NCI-H2227 (cell line): Measurements from ENCODE around the gene NSUN2.

Experiments used
- DNase-seq: peaks from one replicate; lab custom pipeline; 2025; ENCODE audit not compliant: unreplicated experiment; lab: John Stamatoyannopoulos, UW

The NSUN2 gene

DNA sequence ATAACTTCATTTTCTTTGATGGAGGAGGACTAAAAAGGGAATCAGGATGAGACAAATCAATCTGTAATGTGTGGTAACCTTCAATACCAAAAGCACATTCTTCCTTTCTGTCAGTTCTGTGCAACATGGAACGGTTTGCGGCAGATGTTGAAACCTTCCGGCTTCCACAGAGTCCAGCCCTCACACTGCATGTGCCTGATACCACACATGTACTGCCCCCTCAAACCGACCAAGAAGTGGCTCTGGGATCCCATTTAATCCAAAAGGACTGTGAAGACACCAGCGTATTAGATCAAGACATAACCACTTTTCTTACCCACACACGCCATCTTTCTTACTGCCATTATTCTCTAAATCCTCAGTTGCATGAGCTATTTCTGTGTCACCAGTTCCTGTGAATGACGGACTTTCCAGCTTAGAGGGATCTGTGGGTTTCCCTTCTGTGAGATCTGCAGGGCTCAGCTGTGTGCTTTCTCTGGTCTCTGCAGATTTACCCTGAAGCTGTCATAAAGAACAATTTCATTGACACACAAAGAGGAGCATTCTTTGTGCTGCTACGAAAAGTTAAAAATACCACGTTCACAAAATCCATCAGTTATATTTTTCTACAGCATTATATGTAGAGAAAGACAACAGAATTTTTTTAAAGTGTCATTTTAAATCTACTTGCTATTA lies 25.8 kb downstream of the NSUN2 start:
- no peak for DNase-seq

DNA sequence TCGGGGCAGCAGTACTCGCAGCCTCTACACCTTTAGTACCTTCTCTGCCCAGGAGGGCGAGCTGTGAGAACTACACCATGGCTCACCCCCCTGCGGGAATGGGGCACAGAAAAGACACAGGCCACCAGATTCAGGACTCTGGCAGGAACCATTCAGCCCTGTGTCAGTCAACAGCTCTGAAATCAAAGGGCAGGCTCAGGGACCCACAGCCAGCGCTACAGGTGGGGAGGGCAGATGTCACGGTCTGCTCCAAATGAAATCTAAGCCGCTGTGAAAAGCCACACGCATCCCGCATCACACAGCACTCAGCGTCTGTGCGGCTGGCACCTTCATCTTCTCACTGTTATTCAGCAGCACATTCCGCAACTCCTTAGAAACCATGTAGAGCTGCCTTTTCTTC lies 27.9 kb downstream of the NSUN2 start:
- DNase-seq: no peak

DNA sequence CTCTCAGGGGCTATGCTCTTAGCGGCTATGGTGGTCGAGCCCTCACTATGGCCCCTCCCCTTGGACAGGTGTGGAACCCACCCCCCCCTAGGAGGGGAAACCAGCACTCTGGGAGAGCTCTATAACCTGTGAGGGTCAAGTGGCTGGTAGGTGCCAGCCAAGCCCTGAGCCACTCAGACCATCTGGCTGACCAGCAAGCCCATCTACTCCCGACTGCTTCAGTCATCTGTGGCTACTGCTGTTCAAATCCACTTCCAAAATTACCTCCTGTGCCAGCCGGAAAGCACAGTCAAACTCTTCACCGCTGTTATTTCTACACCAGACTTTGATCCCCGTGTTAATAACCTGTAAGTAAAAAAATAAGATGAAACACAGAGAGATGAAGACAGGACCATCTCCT lies 28.5 kb downstream of the NSUN2 start:
- no peak for DNase-seq

DNA sequence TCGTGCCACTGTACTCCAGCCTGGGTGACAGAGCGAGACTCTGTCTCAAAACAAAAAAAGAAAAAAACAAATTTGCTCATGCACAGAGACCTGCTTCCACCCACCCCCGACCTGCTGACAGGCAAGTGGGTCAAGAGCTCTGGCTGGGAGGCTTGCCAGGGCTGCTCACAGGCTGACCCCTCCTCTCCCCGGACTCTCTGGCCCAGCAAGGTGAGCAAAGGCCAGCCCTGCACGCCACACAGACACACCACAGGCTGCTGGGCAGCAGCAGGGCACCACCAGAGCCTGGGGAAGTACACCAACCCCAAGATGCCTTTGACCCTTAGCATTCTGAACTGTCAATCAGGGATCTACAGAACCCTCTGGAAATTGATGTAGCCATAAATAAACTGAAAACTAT lies 29.2 kb downstream of the NSUN2 start:
- no peak for DNase-seq

DNA sequence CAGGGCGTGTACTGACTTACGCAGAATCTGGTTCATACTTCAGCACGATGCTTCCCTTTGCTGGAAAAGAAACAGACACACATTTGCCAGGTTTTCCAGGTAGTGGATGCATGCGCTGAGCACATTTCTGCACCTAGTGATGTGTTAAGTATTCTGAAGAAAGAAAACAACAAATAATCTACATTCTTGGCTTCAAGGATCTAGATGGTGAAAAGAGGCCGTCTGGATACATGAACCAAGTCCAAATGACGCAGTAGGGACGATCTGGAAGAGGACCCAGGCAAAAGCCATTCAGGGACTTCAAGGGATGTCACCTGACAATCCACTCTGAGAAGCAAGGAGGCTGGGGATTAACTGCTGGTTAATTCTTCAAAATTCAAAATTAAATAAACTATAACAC lies 30.4 kb downstream of the NSUN2 start:
- no peak for DNase-seq

DNA sequence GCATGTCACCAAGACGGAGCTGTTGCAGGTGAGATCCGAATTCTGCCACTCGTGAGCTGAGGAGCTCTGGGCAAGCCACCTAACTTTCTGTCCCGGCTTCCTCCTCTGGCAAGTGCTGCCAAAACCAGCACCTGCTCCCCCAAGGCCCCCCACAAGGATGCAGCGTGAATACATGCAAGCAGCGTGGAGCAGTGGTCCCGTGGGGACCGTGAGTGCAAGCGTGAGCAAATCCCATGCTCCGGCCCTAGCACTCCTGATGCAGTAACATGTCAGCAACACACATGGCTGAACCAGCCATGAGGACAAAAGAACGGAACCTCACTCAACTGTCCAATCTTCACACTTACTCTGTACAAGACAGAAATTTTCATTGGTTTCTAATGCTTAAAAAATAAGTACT lies 31.0 kb downstream of the NSUN2 start:
- no peak for DNase-seq

DNA sequence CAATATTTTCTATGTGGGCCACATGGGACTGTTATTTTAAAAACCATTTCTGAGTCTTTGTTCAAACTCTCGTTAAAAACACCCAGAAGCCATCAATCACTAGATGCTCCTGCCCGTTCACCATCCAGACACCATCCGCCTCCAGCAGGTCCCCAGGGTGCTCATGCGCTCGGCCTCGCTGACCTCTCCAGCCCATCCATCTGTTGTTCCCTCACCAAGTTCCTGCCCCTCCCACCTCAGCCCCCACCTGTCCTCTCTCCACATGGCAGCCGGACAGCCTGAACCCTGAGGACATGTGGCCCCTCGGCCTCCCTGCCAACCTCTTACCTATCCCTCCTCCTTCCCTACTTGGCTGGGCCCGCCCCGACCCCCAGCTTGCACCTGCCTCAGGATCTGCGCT lies 31.6 kb downstream of the NSUN2 start:
- DNase-seq: no peak

DNA sequence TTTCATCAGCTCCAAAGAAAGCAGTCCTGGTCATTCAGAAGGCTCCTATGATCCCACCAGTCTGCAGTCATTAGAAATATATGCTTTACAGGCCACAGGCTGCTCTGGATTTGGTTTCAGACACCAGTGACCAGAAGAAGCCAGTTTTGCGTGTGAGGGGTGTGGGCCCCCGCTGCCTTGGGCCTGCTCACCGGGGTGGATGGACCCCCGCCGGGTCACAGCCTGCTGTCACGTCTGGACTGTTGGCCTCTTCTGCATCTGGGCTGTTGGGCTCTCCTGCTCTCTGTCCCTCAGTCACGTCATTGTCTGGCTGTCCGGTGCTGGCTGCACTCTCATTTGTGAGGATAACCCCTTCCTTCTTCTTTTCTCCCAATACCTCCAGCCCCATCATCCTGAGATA lies 33.1 kb downstream of the NSUN2 start:
- DNase-seq: no peak

DNA sequence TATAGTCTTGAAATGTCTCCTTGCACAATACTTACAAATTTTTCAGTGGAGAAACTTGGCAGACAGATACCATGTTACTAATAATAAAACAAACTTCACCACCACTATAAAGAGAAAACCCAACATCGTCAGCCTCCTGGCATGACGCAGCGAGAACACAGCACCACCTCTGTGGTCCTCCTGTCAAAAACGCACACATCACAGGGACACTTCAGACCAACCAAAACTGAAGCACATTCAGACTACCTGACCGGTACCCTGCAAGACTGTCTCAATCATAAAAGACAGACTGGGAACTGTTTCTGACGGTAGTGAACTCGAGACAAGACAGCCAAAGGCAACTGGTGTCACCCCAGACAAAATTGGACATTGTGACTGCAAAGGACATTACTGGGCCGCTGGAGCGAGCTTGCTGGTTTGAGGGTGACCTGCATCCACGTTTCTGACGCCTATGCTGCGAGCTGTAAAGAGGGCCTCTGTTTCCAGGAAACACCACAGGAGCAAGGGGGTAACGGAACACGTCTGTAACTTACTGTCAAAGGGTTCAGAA lies 34.4 kb downstream of the NSUN2 start:
- DNase-seq: no peak

DNA sequence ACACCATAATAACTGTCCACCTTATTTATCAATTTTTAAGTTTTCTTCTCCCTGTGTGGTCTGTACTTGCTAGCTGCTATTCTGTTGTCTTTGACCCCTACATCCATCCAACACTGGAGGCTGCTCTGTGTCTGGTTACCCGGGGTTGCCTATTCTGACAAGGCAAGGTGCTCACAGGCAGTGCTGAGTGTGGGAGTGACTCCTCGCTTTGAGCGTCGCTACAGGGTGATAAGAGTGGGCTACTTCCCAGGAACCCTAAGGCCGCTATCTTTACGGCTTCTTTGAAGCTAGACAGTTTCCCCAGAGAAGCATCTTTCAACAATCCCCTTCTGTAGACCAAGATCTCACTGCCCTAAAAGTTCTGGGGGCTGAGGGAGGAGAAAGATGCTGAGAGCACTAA lies 35.3 kb downstream of the NSUN2 start:
- no peak for DNase-seq

DNA sequence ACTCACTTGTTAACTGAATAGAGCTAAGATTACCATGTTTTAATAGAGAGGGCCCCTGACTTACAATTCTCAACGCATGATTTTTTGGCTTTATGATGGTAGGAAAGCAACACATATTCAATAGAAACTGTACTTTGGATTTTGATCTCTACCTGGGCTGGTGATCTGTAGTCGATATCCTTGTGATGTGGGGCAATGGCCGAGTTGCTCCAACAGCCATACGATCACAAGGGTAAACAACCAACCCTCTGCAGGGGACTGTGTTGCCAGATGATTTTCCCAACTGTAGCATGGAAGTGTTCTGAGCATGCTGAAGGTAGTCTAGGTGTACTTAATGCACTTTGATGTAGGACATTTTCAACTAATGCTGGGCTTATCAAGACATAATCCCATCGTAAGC lies 36.5 kb downstream of the NSUN2 start:
- no peak for DNase-seq

DNA sequence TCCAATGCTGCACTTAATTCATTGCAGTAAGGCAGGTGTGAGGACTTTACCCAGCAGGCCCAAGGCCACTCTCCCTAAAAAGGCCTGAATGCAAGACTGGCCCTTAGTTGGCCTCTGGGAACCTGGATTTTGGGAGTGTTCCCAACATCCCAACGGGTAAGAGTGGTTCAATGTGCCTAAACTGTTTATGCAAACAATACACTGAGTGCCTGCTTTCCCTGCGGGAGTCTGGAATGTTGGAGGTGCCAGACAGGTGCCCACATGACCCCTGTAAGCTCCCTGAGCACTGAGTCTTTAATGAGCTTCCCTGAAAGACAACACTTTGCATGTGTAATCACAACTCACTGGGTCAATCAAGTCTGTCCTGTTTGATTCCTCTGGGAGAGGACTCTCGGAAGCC lies 37.4 kb downstream of the NSUN2 start:
- DNase-seq: no peak

DNA sequence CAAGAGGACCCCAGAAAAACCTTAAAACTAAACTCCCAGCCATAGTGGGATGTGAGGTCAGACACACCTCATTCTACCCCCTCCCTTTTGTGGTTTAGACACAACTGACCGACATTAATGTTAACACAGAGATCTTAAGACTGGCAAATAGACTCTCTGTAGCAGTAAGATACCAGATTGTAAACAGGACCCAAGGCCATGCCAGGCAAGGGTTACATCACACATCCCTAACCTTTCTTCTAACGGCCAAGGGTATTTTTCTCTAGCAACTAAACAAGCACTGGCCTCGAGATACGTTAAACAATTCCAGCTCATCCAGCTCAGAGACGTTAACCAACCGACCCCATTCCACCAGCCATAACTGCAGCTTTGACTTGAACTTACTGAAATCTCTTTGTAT lies 38.8 kb downstream of the NSUN2 start:
- no peak for DNase-seq

DNA sequence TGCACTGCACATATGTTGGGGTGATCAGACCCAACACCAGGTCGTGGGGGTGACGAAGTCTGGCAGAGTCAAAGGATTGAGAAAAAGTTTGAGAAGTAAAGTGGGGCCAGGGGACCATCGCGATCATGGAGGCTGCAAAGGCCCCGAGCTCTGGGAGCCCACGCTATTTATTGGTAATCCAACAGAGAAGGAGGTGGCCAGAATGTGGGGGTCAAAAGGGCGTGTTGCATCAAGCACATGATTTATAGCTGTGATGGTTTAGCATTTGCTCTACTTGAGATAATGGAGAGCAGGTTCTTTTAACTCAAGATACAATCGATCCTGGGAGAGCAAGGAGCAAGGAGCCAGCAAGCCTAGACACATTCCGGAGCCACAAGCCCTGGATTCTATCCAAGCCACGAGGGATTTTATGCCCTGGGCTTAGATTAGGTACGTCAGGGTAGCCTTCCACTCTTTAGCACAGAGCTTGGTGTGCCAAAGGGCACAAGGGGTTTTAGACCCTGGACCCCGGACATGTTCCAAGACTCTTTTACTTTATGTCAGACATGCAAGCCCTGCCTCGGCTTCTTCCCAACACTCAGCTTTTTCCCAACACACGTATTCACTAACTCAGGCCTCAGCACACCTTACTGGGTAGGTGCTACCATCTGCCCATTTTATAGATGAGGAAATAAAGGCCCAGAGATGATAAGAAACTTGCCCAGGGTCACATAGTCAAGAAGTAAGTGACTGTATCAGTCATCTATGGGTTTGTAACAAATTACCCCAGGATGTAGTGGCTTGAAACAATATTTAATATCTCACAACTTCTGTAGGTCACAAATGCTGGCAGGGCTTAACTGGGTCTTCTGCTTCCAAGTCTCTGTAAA lies 39.5 kb downstream of the NSUN2 start:
- no peak for DNase-seq

DNA sequence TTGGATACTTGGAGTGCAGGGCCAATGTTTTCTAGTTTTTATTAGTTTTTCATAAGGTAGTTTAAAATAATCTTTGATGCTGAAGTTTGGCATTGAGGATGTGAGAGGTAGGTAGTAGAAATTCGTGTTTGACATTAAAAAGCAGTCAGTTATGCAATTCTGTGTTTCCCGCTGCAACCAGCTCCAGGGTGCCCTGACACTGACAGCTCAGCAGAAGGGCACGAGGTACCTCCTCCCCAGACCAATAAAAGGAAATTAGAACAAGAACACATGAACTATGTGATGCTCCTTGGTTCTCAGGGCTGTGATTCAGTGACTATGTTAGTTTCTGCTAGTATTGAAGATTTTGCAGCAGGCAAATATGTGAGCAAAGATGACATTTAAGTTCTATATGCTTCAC lies 40.2 kb downstream of the NSUN2 start:
- no peak for DNase-seq

DNA sequence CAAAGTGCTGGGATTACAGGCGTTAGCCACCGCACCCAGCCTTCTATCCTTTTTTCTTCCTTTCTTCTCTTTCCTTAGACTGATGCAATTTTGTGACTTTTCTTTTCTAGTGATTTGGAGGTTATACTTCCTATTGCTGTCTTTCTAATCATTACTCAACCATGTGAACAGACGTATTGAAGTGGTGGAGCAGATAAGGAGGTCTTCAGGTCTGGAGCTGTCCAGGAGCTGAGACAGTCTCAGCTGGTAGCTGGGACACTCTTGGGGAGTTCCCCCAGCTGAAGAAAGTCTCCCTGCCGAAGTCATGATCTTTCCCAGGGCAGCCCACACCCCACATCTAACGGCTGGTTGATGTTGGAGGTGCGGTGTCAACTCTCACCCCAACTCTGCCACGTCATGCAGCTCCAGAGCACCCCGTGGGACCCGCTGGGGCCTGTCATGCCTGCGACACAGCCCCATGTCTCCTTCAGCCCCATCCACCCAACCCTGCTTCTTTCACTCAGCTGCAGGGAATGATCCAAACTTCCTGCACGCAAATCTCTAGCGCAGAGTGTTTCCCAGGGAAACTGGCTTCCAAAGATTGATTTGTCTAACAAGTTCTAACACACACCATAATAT lies 41.1 kb downstream of the NSUN2 start:
- DNase-seq: no peak

DNA sequence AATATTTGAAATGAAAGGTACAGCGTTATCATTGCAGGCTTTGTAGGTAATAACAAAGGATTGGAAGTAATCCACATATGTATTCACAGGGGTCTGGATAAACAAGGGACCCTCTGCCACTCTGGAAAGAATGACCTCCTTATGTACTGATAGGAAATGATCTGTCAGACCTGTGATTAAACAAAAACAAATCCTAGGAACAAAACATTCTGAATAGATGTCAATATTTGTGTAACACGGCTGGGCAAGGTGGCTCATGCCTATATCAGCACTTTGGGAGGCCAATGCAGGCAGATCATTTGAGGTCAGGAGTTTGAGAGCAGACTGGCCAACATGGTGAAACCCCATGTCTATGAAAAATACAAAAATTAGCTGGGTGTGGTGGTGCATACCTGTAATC lies 42.3 kb downstream of the NSUN2 start:
- DNase-seq: no peak

DNA sequence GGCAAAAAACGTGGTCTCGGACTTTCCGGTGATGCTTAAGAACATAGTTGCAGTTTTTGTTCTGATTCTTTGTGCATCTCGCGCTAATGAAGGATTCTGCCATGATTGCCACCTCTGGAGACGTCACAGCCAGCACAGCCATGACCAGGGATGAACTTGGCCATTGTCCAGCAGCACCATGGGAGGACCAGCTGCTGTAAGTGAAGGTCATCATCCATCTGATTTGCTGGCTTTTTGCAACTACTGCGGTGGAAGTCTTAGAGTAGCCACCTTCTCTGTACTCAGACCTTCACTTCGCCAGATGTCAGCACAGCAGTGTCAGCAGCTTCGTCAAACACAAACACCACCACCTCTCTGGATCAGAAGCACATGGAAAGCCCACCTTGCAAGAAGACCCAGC lies 45.7 kb downstream of the NSUN2 start:
- DNase-seq: no peak

DNA sequence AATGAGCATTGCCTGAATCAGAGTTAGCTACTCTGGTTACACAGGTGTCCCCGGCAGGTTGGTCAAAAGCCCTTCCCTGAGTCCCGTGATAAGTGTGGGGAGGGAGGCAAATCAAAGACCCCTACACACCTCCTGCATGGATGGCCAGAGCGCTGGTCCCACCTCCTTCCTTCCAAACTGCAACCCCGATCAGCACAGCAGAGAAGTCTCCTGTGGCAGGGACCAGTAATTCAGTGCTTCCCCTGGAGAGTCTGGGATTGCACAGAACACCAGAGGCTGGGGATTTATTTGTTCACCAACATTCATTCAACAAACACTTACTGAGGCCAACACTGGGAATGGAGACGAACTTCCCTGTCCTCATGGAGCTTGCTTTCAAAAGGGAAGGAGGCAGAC lies 46.2 kb downstream of the NSUN2 start:
- no peak for DNase-seq

DNA sequence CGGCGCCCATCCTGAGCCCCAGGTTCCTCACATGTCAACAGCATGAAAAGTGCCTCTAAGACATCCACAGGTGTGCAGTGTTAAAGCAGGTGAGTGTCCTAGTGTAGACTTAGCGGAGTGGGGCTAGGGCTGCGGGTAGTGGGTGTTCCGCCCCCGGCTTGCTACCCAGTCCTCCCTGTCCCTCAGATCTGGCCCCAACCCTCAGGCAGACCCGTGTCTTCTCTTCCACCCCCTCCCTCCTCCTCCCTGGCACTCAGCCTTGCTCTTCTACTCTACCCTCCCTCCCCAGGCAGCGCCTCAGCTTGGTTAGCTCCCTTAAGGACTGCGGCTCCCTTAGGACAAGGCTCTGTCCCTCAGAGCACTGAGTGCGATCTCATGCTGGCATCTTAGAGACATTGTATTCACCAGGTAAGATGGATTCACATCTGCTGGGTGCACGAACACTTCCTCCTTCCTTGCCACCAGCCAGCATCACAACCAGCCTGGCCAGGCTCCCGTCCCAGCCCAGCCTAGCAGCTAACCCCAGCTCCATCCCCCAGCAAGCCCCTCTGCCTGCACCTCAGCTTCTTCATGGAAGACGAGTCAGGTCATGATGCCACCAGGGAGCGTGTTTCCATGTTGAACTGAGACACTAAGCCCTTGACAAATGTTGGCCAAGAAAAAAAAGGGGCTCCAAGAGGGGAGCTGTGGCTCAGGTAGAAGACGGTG lies 46.8 kb downstream of the NSUN2 start:
- DNase-seq: no peak

DNA sequence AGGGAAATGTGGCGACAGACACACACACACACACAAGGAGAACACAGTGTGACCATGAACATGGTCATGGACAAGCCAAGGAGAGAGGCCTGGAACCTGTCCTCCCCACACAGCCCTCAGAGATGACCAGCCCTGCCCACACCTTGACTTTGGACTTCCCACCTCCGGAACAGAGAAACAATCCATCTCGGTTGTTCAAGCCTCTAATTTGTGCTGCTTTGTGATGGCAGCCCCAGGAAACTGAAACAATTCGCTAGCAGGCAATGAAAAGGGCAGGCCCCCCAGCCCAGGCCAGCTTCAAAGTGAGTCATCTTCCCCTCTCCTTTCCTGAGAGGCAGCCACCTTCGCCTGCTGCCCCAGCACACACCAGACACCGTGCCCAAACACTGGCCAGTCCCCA lies 47.7 kb downstream of the NSUN2 start:
- DNase-seq: no peak
